Activated CD4-positive, alpha-beta T cell treated with anti-CD3 and anti-CD28 coated beads, Interleukin-2, amount 10 ng/mL, durations not matched to agents 7 days and 5 days (primary cell): Measurements from ENCODE around the gene GNAI2. TPM values are rescaled to one million over a fixed set of nuclear protein-coding genes. Genes with fewer than 3 reads are reported as not detected.

Experiments
- CTCF ChIA-PET: fragments of 350-600 bp; sonication (Branson Sonifier 250); formaldehyde crosslinking; loops from one replicate; lab custom pipeline; 2021; ENCODE audit warnings: antibody characterized with exemption; lab: Charles Lee
- POLR2A ChIA-PET: fragments of 350-600 bp; sonication (Branson Sonifier 250); formaldehyde crosslinking; loops from one replicate; lab custom pipeline; 2021; ENCODE audit warnings: antibody characterized with exemption; lab: Charles Lee
- DNase-seq: peaks from one replicate; pipeline ENCODE4 v3.0.0-alpha.2; 2020
- H3K27ac Mint-ChIP-seq: one replicate; pipeline ENCODE4 v1.8.0; 2021; ENCODE audit warnings: mild to moderate bottlenecking, moderate library complexity, mixed read lengths
- H3K27me3 Mint-ChIP-seq: one replicate; pipeline ENCODE4 v1.8.0; 2021; ENCODE audit warnings: mixed read lengths
- H3K36me3 Mint-ChIP-seq: one replicate; pipeline ENCODE4 v1.8.0; 2021; ENCODE audit warnings: low read depth, mixed read lengths
- H3K4me1 Mint-ChIP-seq: one replicate; pipeline ENCODE4 v1.8.0; 2021; ENCODE audit warnings: mixed read lengths
- H3K4me3 Mint-ChIP-seq: one replicate; pipeline ENCODE4 v1.8.0; 2021; ENCODE audit warnings: mild to moderate bottlenecking, moderate library complexity, mixed read lengths
- H3K9me3 Mint-ChIP-seq: one replicate; pipeline ENCODE4 v1.8.0; 2021; ENCODE audit warnings: mixed read lengths
- total RNA-seq, 2 experiments: library from RNA; stranded (reverse); gene quantifications; one replicate each; pipeline ENCODE4 v1.2.3, GENCODE V29; 2021

GNAI2 gene
- total RNA-seq, 2 experiments from 2014 or later, result 489 to 524 TPM

DNA sequence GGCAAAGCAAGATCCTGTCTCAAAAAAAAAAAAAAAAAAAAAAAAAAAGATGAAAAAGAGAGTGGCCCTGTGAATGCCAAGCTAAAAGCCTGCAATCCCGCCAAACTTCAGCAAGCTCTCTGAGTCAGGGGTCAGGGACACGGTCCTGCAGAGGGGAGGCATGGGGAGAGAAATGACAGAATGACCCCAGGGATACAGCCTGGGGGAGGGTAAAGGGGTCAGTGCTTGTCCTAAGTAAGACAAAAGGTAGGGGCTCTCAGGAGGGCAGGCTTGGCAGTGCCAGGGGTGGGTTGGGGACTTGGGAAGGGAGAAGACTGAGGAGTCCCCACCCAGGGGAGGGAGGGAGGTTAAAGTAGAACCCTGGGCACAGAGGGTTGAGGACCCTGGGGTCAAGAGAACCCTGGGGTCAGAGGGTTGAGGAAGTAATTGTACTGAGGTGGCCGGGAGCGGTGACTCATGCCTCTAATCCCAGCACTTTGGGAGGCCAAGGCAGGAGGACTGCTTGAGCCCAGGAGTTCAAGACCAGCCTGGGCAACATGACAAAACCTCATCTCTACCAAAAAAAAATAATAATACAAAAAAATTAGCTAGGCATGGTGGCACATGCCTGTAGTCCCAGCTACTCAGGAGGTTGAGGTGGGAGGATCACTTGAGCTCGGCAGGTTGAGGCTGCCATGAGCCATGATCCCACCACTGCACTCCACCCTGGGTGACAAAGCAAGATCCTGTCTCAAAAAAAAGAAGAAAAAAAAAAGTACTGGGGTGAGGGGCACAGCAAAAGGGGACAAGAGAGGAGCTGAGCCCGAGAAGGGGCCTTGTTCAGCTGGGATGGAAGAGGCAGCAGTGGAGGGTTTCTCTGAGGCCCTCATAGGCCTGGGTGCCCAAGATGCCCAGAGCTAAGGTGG lies 27.7 kb downstream of the GNAI2 start:
- Mint-ChIP-seq H3K27me3 (peaks cover 17% of the 10 kb centered on the region), H3K4me3 (no peak overlapping the region), H3K9me3 (no peaks in the 10 kb centered on the region), H3K27ac (peak overlapping the region; percentile 19), H3K4me1 (peaks cover 3% of the 10 kb centered on the region), H3K36me3 (peaks cover 2% of the 10 kb centered on the region)
- CTCF ChIA-PET, result interaction anchor here (0.6 to 13.7 kb wide), 7 partner anchors 9 to 69 kb away, joined by 3 to 143 read pairs (median 4); partner anchors contain the start of gene IFRD2
- POLR2A ChIA-PET, result interaction anchor here (0.6 kb wide), 1 partner anchor 28 kb away, joined by 5 read pairs; the partner anchor contains the start of gene GNAI2
- no peak for DNase-seq

DNA sequence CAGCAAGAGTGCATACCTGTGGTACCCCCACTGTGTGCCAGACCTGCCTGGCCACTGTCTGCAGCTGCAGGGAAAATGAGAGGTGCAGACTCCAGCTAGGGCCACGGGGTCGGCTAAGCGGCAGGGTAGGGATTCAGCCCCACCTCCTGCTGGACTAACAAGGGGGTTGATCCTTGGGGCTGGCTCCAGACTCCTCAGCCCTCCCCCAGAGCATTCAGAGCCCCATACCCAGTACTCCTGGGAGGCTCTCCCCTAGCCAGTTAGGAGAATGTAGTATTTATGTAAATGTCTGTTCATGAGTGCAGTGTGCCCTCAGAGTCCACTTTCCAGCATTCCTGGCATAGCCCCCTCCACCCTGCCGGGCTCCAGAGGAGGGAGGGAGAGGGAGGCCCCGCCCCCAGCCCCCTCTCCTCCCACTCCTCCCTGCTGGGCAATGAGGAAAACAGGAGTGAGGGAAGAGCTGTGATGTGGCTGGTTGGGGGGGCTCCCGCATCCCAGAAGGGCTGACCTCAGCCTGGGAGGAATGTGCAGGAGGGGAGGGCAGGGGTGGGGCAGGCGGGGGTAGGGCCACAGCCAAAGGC lies 28.5 kb downstream of the GNAI2 start:
- H3K4me3 Mint-ChIP-seq, result no peak overlapping the region
- DNase-seq, result no peak
- H3K4me1 Mint-ChIP-seq, result peaks cover 3% of the 10 kb centered on the region
- ChIA-PET CTCF (interaction anchor here (0.6 to 13.7 kb wide), 6 partner anchors 8 to 70 kb away, joined by 3 to 143 read pairs (median 4); no protein-coding TSS in a partner anchor), POLR2A (interaction anchor here (0.6 kb wide), 1 partner anchor 38 kb away, joined by 5 read pairs; no protein-coding TSS in a partner anchor)
- H3K36me3 Mint-ChIP-seq, result no peaks in the 10 kb centered on the region
- no peaks in the 10 kb centered on the region for H3K9me3 Mint-ChIP-seq
- H3K27ac Mint-ChIP-seq, result no peak overlapping the region
- peaks cover 18% of the 10 kb centered on the region for H3K27me3 Mint-ChIP-seq

GRCh38 chr3:50264964-50265485 lies 29.0 kb downstream of the GNAI2 start:
- CTCF ChIA-PET, result interaction anchor here (1.0 to 13.7 kb wide), 3 partner anchors 9 to 70 kb away, joined by 3 to 143 read pairs (median 5); no protein-coding TSS in a partner anchor
- no peak overlapping the region for H3K4me3 Mint-ChIP-seq
- POLR2A ChIA-PET, result interaction anchor here (0.6 kb wide), 1 partner anchor 38 kb away, joined by 5 read pairs; no protein-coding TSS in a partner anchor

DNA sequence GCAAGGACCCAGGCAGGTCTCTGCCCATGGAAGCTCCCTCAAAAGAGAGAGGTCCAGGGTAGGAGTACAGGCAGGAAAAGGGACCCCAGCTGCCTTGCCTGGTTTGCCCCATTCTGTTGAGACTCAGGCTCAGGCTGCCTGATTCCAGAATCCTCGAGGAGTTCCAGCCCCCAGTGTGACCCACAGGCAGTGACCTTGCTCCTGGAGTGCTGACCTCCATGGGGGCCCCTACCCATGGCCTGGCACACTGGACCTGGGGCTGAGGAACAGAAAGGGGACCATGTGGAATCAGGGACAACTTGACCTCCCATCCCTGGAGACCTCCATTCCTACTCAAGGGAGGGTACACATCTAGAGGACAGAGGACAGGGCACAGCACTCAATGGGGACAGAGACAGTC lies 29.6 kb downstream of the GNAI2 start:
- H3K4me1 Mint-ChIP-seq, result no peaks in the 10 kb centered on the region
- ChIA-PET CTCF (interaction anchor here (1.3 to 13.7 kb wide), 2 partner anchors 15 to 72 kb away, joined by 7 to 143 read pairs; no protein-coding TSS in a partner anchor), POLR2A (no interaction called here)
- peaks cover 18% of the 10 kb centered on the region for H3K27me3 Mint-ChIP-seq
- no peak for DNase-seq
- no peak overlapping the region for H3K4me3 Mint-ChIP-seq
- no peaks in the 10 kb centered on the region for H3K36me3 Mint-ChIP-seq
- H3K27ac Mint-ChIP-seq, result no peak overlapping the region
- no peaks in the 10 kb centered on the region for H3K9me3 Mint-ChIP-seq

More at GRCh38 chr3:50264964-50265485, 29.0 kb downstream of the GNAI2 start:
- Mint-ChIP-seq H3K27me3 (peaks cover 18% of the 10 kb centered on the region), H3K36me3 (no peaks in the 10 kb centered on the region), H3K4me1 (no peaks in the 10 kb centered on the region), H3K27ac (no peak overlapping the region), H3K9me3 (no peaks in the 10 kb centered on the region)
- DNase-seq, result no peak

- Mint-ChIP-seq H3K9me3 (no peaks in the 10 kb centered on the region), H3K36me3 (no peaks in the 10 kb centered on the region), H3K4me1 (no peaks in the 10 kb centered on the region), H3K27ac (no peak overlapping the region), H3K4me3 (no peak overlapping the region), H3K27me3 (peaks cover 18% of the 10 kb centered on the region)
- ChIA-PET CTCF (interaction anchor here (1.3 to 13.7 kb wide), 4 partner anchors 10 to 72 kb away, joined by 5 to 143 read pairs (median 6); no protein-coding TSS in a partner anchor), POLR2A (no interaction called here)
- no peak for DNase-seq
These were observed 30.0 kb downstream of the GNAI2 start for GRCh38 chr3:50266017-50266416.

DNA sequence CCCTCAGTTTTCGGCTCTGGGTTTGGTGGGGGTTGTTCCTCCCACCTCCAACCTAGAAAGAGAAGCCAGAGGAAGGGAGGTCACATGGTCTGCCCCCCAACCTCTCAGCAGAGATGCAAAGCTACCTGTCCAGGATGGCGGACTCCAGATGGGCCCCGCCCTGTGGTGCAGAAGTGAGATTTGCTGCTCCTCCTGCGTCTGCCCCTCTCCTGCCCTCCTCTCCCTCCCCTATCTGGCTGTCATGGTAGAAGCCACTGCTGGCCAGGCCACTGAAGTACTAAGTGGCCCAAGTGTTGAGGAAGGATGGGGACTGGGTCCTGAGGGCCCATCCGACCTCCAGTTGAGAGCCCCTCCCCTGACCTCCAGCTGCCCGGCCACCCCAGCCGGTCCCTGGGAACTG lies 30.8 kb downstream of the GNAI2 start:
- Mint-ChIP-seq H3K27ac (no peak overlapping the region), H3K27me3 (peaks cover 18% of the 10 kb centered on the region), H3K4me3 (no peak overlapping the region), H3K4me1 (peaks cover 6% of the 10 kb centered on the region), H3K36me3 (no peaks in the 10 kb centered on the region), H3K9me3 (no peaks in the 10 kb centered on the region)
- CTCF ChIA-PET, result interaction anchor here (0.6 to 13.7 kb wide), 10 partner anchors 9 to 449 kb away, joined by 3 to 143 read pairs (median 5); no protein-coding TSS in a partner anchor
- POLR2A ChIA-PET, result no interaction called here
- no peak for DNase-seq

DNA sequence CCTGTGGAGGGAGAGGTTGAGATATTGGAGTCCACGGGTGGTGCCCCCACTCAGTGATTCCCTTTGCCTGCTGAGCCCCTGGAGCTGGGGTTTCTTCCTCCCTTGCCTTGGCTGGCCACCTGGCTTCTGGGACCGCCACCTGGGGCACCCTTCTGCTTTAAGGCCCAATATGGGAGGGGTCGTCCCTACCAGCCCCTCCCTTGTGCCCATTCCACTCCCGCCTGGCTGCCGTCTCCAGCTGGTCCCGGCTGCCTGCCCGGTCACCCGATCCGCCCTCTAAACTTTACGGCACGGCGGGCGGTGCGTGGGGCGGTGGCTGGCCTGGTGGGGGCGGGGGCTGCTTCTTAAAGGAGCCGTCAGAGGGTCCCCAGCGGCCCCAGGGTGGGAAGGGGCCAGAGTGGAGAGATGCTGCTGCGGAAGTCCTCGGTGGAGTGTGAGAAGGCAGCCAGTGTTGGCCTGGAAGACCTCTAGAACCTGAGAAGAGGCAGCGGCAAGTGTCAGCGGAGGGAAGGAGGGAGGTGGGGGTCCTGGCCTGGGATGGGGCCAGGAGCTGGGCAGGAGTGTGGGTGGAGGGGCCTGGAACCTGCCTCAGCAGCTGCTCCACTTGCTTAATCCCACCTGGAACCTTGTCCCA lies 31.4 kb downstream of the GNAI2 start:
- Mint-ChIP-seq H3K27ac (no peak overlapping the region), H3K27me3 (peaks cover 18% of the 10 kb centered on the region), H3K36me3 (no peaks in the 10 kb centered on the region), H3K4me3 (no peak overlapping the region), H3K9me3 (no peaks in the 10 kb centered on the region), H3K4me1 (peaks cover 7% of the 10 kb centered on the region)
- ChIA-PET CTCF (interaction anchor here (0.6 to 13.7 kb wide), 10 partner anchors 9 to 449 kb away, joined by 3 to 143 read pairs (median 4); no protein-coding TSS in a partner anchor), POLR2A (no interaction called here)
- no peak for DNase-seq

DNA sequence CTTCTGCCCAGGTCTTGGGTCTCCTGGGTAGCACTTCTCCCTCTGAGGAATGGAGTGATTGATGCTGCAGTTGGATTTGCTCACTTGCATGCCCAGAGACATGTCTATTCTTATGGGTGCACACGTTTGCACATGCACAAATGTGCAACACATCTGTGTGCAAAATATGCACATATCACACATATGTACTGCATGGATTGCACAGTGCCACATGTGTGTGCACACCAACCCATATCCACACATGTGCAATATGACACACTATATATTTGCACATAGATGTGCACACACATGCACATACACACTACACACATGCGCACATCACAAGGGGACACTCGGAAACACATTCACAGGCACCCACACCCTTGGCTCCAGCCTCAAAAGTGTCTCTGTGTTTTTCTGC lies 32.3 kb downstream of the GNAI2 start:
- H3K27ac Mint-ChIP-seq, result no peak overlapping the region
- H3K27me3 Mint-ChIP-seq, result peaks cover 23% of the 10 kb centered on the region
- peaks cover 13% of the 10 kb centered on the region for H3K4me1 Mint-ChIP-seq
- H3K4me3 Mint-ChIP-seq, result no peak overlapping the region
- CTCF ChIA-PET, result interaction anchor here (1.3 to 13.7 kb wide), 3 partner anchors 18 to 74 kb away, joined by 4 to 143 read pairs (median 8); no protein-coding TSS in a partner anchor
- POLR2A ChIA-PET, result no interaction called here
- no peaks in the 10 kb centered on the region for H3K9me3 Mint-ChIP-seq
- DNase-seq, result no peak
- H3K36me3 Mint-ChIP-seq, result no peaks in the 10 kb centered on the region

- no peak for DNase-seq
- Mint-ChIP-seq H3K27ac (no peak within 1 kb of the TSS), H3K9me3 (no peaks in the 10 kb centered on the region), H3K4me3 (no peak within 1 kb of the TSS), H3K27me3 (peaks cover 24% of the 10 kb centered on the region), H3K4me1 (peaks cover 14% of the 10 kb centered on the region), H3K36me3 (no peaks in the 10 kb centered on the region)
- CTCF ChIA-PET, result interaction anchor here (1.3 to 13.7 kb wide), 3 partner anchors 19 to 74 kb away, joined by 4 to 143 read pairs (median 8); no protein-coding TSS in a partner anchor
- POLR2A ChIA-PET, result interaction anchor here (0.7 kb wide), 1 partner anchor 28 kb away, joined by 5 read pairs; no protein-coding TSS in a partner anchor
These were observed 32.9 kb downstream of the GNAI2 start, which contains the start of gene SEMA3B for GRCh38 chr3:50268703-50269451. Gene SEMA3B, plus strand, starts transcription at chr3:50269147. Its CDS starts 94 bp downstream, at chr3:50269241.

GRCh38 chr3:50269460-50269859 lies 33.5 kb downstream of the GNAI2 start:
- DNase-seq, result no peak
- Mint-ChIP-seq H3K27me3 (peaks cover 30% of the 10 kb centered on the region), H3K27ac (no peak overlapping the region), H3K4me3 (no peak overlapping the region), H3K4me1 (peaks cover 20% of the 10 kb centered on the region), H3K9me3 (no peaks in the 10 kb centered on the region), H3K36me3 (no peaks in the 10 kb centered on the region)
- ChIA-PET CTCF (no interaction called here), POLR2A (no interaction called here)

- CTCF ChIA-PET, result interaction anchor here (0.5 to 2.6 kb wide), 4 partner anchors 9 to 76 kb away, joined by 3 to 11 read pairs (median 8); no protein-coding TSS in a partner anchor
- H3K36me3 Mint-ChIP-seq, result no peaks in the 10 kb centered on the region
- no peak overlapping the region for H3K4me3 Mint-ChIP-seq
- no peak for DNase-seq
- H3K9me3 Mint-ChIP-seq, result no peaks in the 10 kb centered on the region
- peaks cover 23% of the 10 kb centered on the region for H3K4me1 Mint-ChIP-seq
- H3K27ac Mint-ChIP-seq, result no peak overlapping the region
- H3K27me3 Mint-ChIP-seq, result peaks cover 33% of the 10 kb centered on the region
- POLR2A ChIA-PET, result no interaction called here
These were observed 34.0 kb downstream of the GNAI2 start for GRCh38 chr3:50269977-50270413.
